Measurements from ENCODE around the gene PXT1. TPM values are rescaled to one million over a fixed set of nuclear protein-coding genes. Genes with fewer than 3 reads are reported as not detected.

The PXT1 gene
- total and polyA plus RNA-seq, 2 donors (not counting 1 experiment from before 2014, with no cell fraction given), result 0.52 TPM; not detected in 1

GRCh38 chr6:36368921-36369865 lies 73.5 kb downstream of the PXT1 start:
- H2AFZ ChIP-seq (ENCODE audit: insufficient read depth, low read depth, low read length, poor library complexity, severe bottlenecking), result no peak overlapping the region
- POLR2A ChIA-PET, result interaction anchor here (0.5 to 0.6 kb wide), 2 partner anchors 33 to 40 kb away, joined by 4 to 6 read pairs; no protein-coding TSS in a partner anchor
- no peak overlapping the region for H3K27ac ChIP-seq (ENCODE audit: low read length in 2 of 2)
- no peaks in the 10 kb centered on the region for H3K36me3 ChIP-seq (replicated peaks in 1 of 2; ENCODE audit: control extremely low read depth in 1 of 2, control insufficient read depth in 1 of 2, extremely low read depth in 1 of 2, insufficient read depth in 2 of 2, low read length in 1 of 2)
- H3K4me1 ChIP-seq (ENCODE audit: control insufficient read depth in 2 of 2, insufficient read depth in 2 of 2, low read length in 2 of 2), result peaks cover 4 to 24% of the 10 kb centered on the region in 2 donors
- H3K4me3 Mint-ChIP-seq, result no peak overlapping the region
- no peak overlapping the region for H3K4me2 ChIP-seq (replicated peaks; ENCODE audit: low read depth, low read length, poor library complexity, severe bottlenecking)
- no peak for TF ChIP-seq EZH2 (IDR thresholded peaks at IDR 0.05; ENCODE audit: borderline replicate concordance, insufficient read depth, low read depth, low read length, poor library complexity, severe bottlenecking)
- TF ChIP-seq CTCF (IDR thresholded peaks at IDR 0.05), result no peak
- intact Hi-C loops (cut with micrococcal nuclease), result no loop called here
- H3K27me3 Mint-ChIP-seq, result peaks cover 8% of the 10 kb centered on the region
- H3K9me3 Mint-ChIP-seq (ENCODE audit: insufficient read depth), result no peaks in the 10 kb centered on the region
- peaks cover 12% of the 10 kb centered on the region for H3K4me1 Mint-ChIP-seq
- no peaks in the 10 kb centered on the region for H3K9me3 ChIP-seq (ENCODE audit: control extremely low read depth in 1 of 3, control insufficient read depth in 2 of 3, insufficient read depth in 1 of 3, low read length in 2 of 3)
- no peaks in the 10 kb centered on the region for H3K27me3 ChIP-seq (replicated peaks in 1 of 4; ENCODE audit: control extremely low read depth in 1 of 4, control insufficient read depth in 3 of 4, insufficient read depth in 4 of 4, low read length in 3 of 4)
- H4K20me1 ChIP-seq (ENCODE audit: control insufficient read depth, insufficient read depth, low read length, poor library complexity, severe bottlenecking), result no peaks in the 10 kb centered on the region
- DNase-seq (no peak), ATAC-seq (ENCODE audit: low read depth) (no peak)
- no peak overlapping the region for H3K4me3 ChIP-seq (ENCODE audit: control extremely low read depth in 1 of 5, extremely low read depth in 1 of 5, insufficient read depth in 1 of 5, low read depth in 2 of 5, low read length in 4 of 5)
- no peak overlapping the region for H3K27ac Mint-ChIP-seq
- no peak overlapping the region for H3K9ac ChIP-seq (ENCODE audit: low read length)
- 94% methylated on average over 12 of the region's 14 CpGs for WGBS (ENCODE audit: insufficient coverage)
- no peaks in the 10 kb centered on the region for H3K79me2 ChIP-seq (ENCODE audit: control insufficient read depth, insufficient read depth, low read length)
- CTCF ChIA-PET, result interaction anchor here (0.8 kb wide), 1 partner anchor 28 kb away, joined by 3 read pairs; no protein-coding TSS in a partner anchor

- DNase-seq, result no peak
- POLR2A ChIA-PET, result no interaction called here
Measured at GRCh38 chr6:36368421-36368820, 74.2 kb downstream of the PXT1 start.

More at GRCh38 chr6:36368421-36368820, 74.2 kb downstream of the PXT1 start:
- TF ChIP-seq CTCF (IDR thresholded peaks at IDR 0.05), result no peak
- TF ChIP-seq EZH2 (IDR thresholded peaks at IDR 0.05; ENCODE audit: borderline replicate concordance, insufficient read depth, low read depth, low read length, poor library complexity, severe bottlenecking), result no peak
- ATAC-seq (ENCODE audit: low read depth), result no peak
- H3K4me1 ChIP-seq (ENCODE audit: control insufficient read depth in 2 of 2, insufficient read depth in 2 of 2, low read length in 2 of 2), result peaks cover 4 to 24% of the 10 kb centered on the region in 2 donors
- intact Hi-C loops (cut with micrococcal nuclease), result no loop called here
- peaks cover 8% of the 10 kb centered on the region for H3K27me3 Mint-ChIP-seq
- H3K4me3 ChIP-seq (ENCODE audit: control extremely low read depth in 1 of 5, extremely low read depth in 1 of 5, insufficient read depth in 1 of 5, low read depth in 2 of 5, low read length in 4 of 5), result no peak overlapping the region
- no peaks in the 10 kb centered on the region for H3K36me3 ChIP-seq (replicated peaks in 1 of 2; ENCODE audit: control extremely low read depth in 1 of 2, control insufficient read depth in 1 of 2, extremely low read depth in 1 of 2, insufficient read depth in 2 of 2, low read length in 1 of 2)
- H3K4me2 ChIP-seq (replicated peaks; ENCODE audit: low read depth, low read length, poor library complexity, severe bottlenecking), result no peak overlapping the region
- H3K9me3 ChIP-seq (ENCODE audit: control extremely low read depth in 1 of 3, control insufficient read depth in 2 of 3, insufficient read depth in 1 of 3, low read length in 2 of 3), result no peaks in the 10 kb centered on the region
- no peaks in the 10 kb centered on the region for H3K79me2 ChIP-seq (ENCODE audit: control insufficient read depth, insufficient read depth, low read length)
- no peak overlapping the region for H3K4me3 Mint-ChIP-seq
- no peaks in the 10 kb centered on the region for H3K9me3 Mint-ChIP-seq (ENCODE audit: insufficient read depth)
- CTCF ChIA-PET, result interaction anchor here (0.8 kb wide), 1 partner anchor 27 kb away, joined by 3 read pairs; no protein-coding TSS in a partner anchor
- no peak overlapping the region for H3K27ac ChIP-seq (ENCODE audit: low read length in 2 of 2)
- no peaks in the 10 kb centered on the region for H4K20me1 ChIP-seq (ENCODE audit: control insufficient read depth, insufficient read depth, low read length, poor library complexity, severe bottlenecking)
- no peak overlapping the region for H3K27ac Mint-ChIP-seq
- H3K27me3 ChIP-seq (replicated peaks in 1 of 4; ENCODE audit: control extremely low read depth in 1 of 4, control insufficient read depth in 3 of 4, insufficient read depth in 4 of 4, low read length in 3 of 4), result no peaks in the 10 kb centered on the region
- peaks cover 12% of the 10 kb centered on the region for H3K4me1 Mint-ChIP-seq
- no peak overlapping the region for H2AFZ ChIP-seq (ENCODE audit: insufficient read depth, low read depth, low read length, poor library complexity, severe bottlenecking)
- H3K9ac ChIP-seq (ENCODE audit: low read length), result no peak overlapping the region
- WGBS (ENCODE audit: insufficient coverage), result no CpG with 5 or more reads among the region's 1 CpG
